ENCODE results near the gene RETREG1. TPM values are rescaled to one million over a fixed set of nuclear protein-coding genes. Genes with fewer than 3 reads are reported as not detected.

The RETREG1 gene
- total and polyA plus RNA-seq, 2 donors (not counting 3 experiments of a cell fraction or from before 2014, with no cell fraction given), result 0.46 TPM; not detected in 1

- no peak overlapping the region for H3K4me3 ChIP-seq (replicated peaks in 1 of 3; ENCODE audit: insufficient read depth in 1 of 3, low read depth in 1 of 3, low read length in 3 of 3)
- no peaks in the 10 kb centered on the region for H3K4me1 ChIP-seq (ENCODE audit: control insufficient read depth, extremely low read depth, insufficient read depth, low read length)
- no peak overlapping the region for H3K4me2 ChIP-seq (ENCODE audit: insufficient read depth, low read length)
- H3K27ac ChIP-seq (ENCODE audit: insufficient read depth, low read depth, low read length), result no peak overlapping the region
- no peaks in the 10 kb centered on the region for H3K9me3 ChIP-seq (replicated peaks; ENCODE audit: control insufficient read depth, insufficient read depth, low read length)
- ChIA-PET CTCF (no interaction called here), POLR2A (no interaction called here)
- no peak for FAIRE-seq
- H4K20me1 ChIP-seq (replicated peaks; ENCODE audit: control insufficient read depth, extremely low read depth, insufficient read depth, low read length), result no peaks in the 10 kb centered on the region
- no peak for TF ChIP-seq POLR2AphosphoS5 (IDR thresholded peaks at IDR 0.05; ENCODE audit: insufficient read depth, low read depth, low read length)
- TF ChIP-seq GATA2 (IDR thresholded peaks at IDR 0.05; ENCODE audit: insufficient read depth, insufficient read length, low read depth, low read length), result no peak
- TF ChIP-seq FOS (IDR thresholded peaks at IDR 0.05; ENCODE audit: borderline replicate concordance, insufficient read depth, low read length), result no peak
- no peak for TF ChIP-seq JUN (IDR thresholded peaks at IDR 0.05; ENCODE audit: borderline replicate concordance, insufficient read depth, insufficient read length, low read depth)
- TF ChIP-seq MAX (IDR thresholded peaks at IDR 0.05; ENCODE audit: insufficient read depth, insufficient read length), result no peak
- TF ChIP-seq EZH2 (IDR thresholded peaks at IDR 0.05; ENCODE audit: borderline replicate concordance, low read depth, low read length, severe bottlenecking), result no peak
- no TSS peak for BruUV-seq (replicated peaks)
- no peaks in the 10 kb centered on the region for H3K79me2 ChIP-seq (ENCODE audit: control insufficient read depth, insufficient read depth, low read length)
- dilution Hi-C loops (cut with MboI; ENCODE audit: extremely low pct_ligation_motif_present, low sequenced_read_pairs) (no loop called here), intact Hi-C loops (cut with micrococcal nuclease) (no loop called here)
- no peaks in the 10 kb centered on the region for H3K36me3 ChIP-seq (ENCODE audit: control insufficient read depth in 2 of 2, extremely low read depth in 1 of 2, insufficient read depth in 2 of 2, low read length in 2 of 2)
- H3K9me1 ChIP-seq (replicated peaks; ENCODE audit: control insufficient read depth, extremely low read depth, insufficient read depth, low read length), result no peaks in the 10 kb centered on the region
- no peaks in the 10 kb centered on the region for H3K27me3 ChIP-seq (ENCODE audit: control insufficient read depth in 2 of 2, insufficient read depth in 2 of 2, low read length in 2 of 2)
- DNase-seq (ENCODE audit: low read depth, low spot score), result no peak
- H2AFZ ChIP-seq (ENCODE audit: low read depth, low read length), result no peak overlapping the region
- no peak overlapping the region for H3K9ac ChIP-seq (replicated peaks; ENCODE audit: extremely low read depth, insufficient read depth, low read length)
Measured at GRCh38 chr5:16572289-16573015, 44.3 kb downstream of the RETREG1 start.

- dilution Hi-C loops (cut with MboI; ENCODE audit: extremely low pct_ligation_motif_present, low sequenced_read_pairs), result no loop called here
- Histone ChIP-seq H3K27ac (ENCODE audit: insufficient read depth, low read depth, low read length) (no peak overlapping the region), H3K36me3 (ENCODE audit: control insufficient read depth in 2 of 2, extremely low read depth in 1 of 2, insufficient read depth in 2 of 2, low read length in 2 of 2) (no peaks in the 10 kb centered on the region), H3K4me2 (ENCODE audit: insufficient read depth, low read length) (no peak overlapping the region), H2AFZ (ENCODE audit: low read depth, low read length) (no peak overlapping the region), H3K27me3 (ENCODE audit: control insufficient read depth in 2 of 2, insufficient read depth in 2 of 2, low read length in 2 of 2) (no peaks in the 10 kb centered on the region), H4K20me1 (replicated peaks; ENCODE audit: control insufficient read depth, extremely low read depth, insufficient read depth, low read length) (no peaks in the 10 kb centered on the region), H3K9me3 (replicated peaks; ENCODE audit: control insufficient read depth, insufficient read depth, low read length) (no peaks in the 10 kb centered on the region), H3K9me1 (replicated peaks; ENCODE audit: control insufficient read depth, extremely low read depth, insufficient read depth, low read length) (no peaks in the 10 kb centered on the region), H3K79me2 (ENCODE audit: control insufficient read depth, insufficient read depth, low read length) (no peaks in the 10 kb centered on the region), H3K4me1 (ENCODE audit: control insufficient read depth, extremely low read depth, insufficient read depth, low read length) (no peaks in the 10 kb centered on the region), H3K4me3 (replicated peaks in 1 of 3; ENCODE audit: insufficient read depth in 1 of 3, low read depth in 1 of 3, low read length in 3 of 3) (no peak overlapping the region), H3K9ac (replicated peaks; ENCODE audit: extremely low read depth, insufficient read depth, low read length) (no peak overlapping the region)
- ChIA-PET POLR2A (no interaction called here), CTCF (interaction anchor here (1.0 kb wide), 2 partner anchors 8 to 18 kb away, joined by 3 to 6 read pairs; no protein-coding TSS in a partner anchor)
- no peak for TF ChIP-seq MYC (IDR thresholded peaks at IDR 0.05; ENCODE audit: low read depth, low read length)
- no peak for TF ChIP-seq POLR2AphosphoS5 (IDR thresholded peaks at IDR 0.05; ENCODE audit: insufficient read depth, low read depth, low read length)
- TF ChIP-seq MAX (IDR thresholded peaks at IDR 0.05; ENCODE audit: insufficient read depth, insufficient read length), result no peak
- TF ChIP-seq CTCF (IDR thresholded peaks at IDR 0.05; ENCODE audit: extremely low read depth in 1 of 2, insufficient read depth in 1 of 2, low read depth in 1 of 2, low read length in 2 of 2), result no peak
- TF ChIP-seq JUN (IDR thresholded peaks at IDR 0.05; ENCODE audit: borderline replicate concordance, insufficient read depth, insufficient read length, low read depth), result no peak
- no peak for TF ChIP-seq EZH2 (IDR thresholded peaks at IDR 0.05; ENCODE audit: borderline replicate concordance, low read depth, low read length, severe bottlenecking)
- no peak for TF ChIP-seq FOS (IDR thresholded peaks at IDR 0.05; ENCODE audit: borderline replicate concordance, insufficient read depth, low read length)
- no peak for TF ChIP-seq GATA2 (IDR thresholded peaks at IDR 0.05; ENCODE audit: insufficient read depth, insufficient read length, low read depth, low read length)
- TF ChIP-seq POLR2A (IDR thresholded peaks at IDR 0.05; ENCODE audit: low read depth, low read length), result no peak
- no peak for DNase-seq (ENCODE audit: low read depth, low spot score)
- no peak for FAIRE-seq
- no TSS peak for BruUV-seq (replicated peaks)
- intact Hi-C loops (cut with micrococcal nuclease), result no loop called here
Measured at GRCh38 chr5:16571016-16571415, 45.8 kb downstream of the RETREG1 start.
